HEK293 (cell line): ENCODE data around the gene TRIM7.

Source experiments
- CTCF ChIA-PET: fragments of 350-600 bp; formaldehyde crosslinking; extraction: SDS; loops from one replicate; lab custom pipeline; 2021; ENCODE audit warnings: antibody characterized with exemption; lab: Yijun Ruan, JAX
- POLR2A ChIA-PET: fragments of 300-600 bp; formaldehyde crosslinking; extraction: SDS; loops from one replicate; lab custom pipeline; 2020; ENCODE audit warnings: antibody characterized with exemption, inconsistent platforms; lab: Yijun Ruan, JAX
- H3K27ac ChIP-seq: fragments of 200-500 bp; sonication (Bioruptor generic); 2 replicates; pipeline ENCODE4 v1.5.1; 2014; ENCODE audit warnings: low read depth, low read length, control low read depth, inconsistent platforms; ENCODE audit errors: extremely low read depth
- H3K36me3 ChIP-seq, 2 experiments: fragments of 200-500 bp in 1 of 2; sonication (Bioruptor generic) in 1 of 2; 1 replicate in 1 of 2; 2 replicates in 1 of 2; pipeline ENCODE4 v1.5.1; 2014 to 2017; ENCODE audit warnings: inconsistent platforms in 2 of 2, low read length in 2 of 2; ENCODE audit not compliant: control insufficient read depth in 2 of 2, insufficient read depth in 1 of 2
- H3K4me1 ChIP-seq: fragments of 200-500 bp; sonication (Bioruptor generic); 2 replicates; pipeline ENCODE4 v1.5.1; 2014; ENCODE audit warnings: mild to moderate bottlenecking, low read length, inconsistent platforms; ENCODE audit not compliant: control insufficient read depth, insufficient read depth
- H3K4me3 ChIP-seq: 2 replicates; pipeline ENCODE4 v1.5.1; 2011; ENCODE audit warnings: low read depth, mild to moderate bottlenecking, control low read depth, low read length, moderate library complexity
- H3K9me3 ChIP-seq: fragments of 200-500 bp; sonication (Bioruptor generic); 2 replicates; pipeline ENCODE4 v1.5.1; 2014; ENCODE audit warnings: low read depth, low read length, inconsistent platforms; ENCODE audit not compliant: control insufficient read depth, insufficient read depth
- SP2 ChIP-seq: fragments of 450-650 bp; formaldehyde crosslinking; IDR thresholded peaks from 2 replicates; pipeline ENCODE4 v1.5.1; 2016; ENCODE audit warnings: missing biosample characterization, missing genetic modification characterization
- ZBTB20 ChIP-seq: fragments of 450-650 bp; formaldehyde crosslinking; IDR thresholded peaks from 2 replicates; pipeline ENCODE4 v1.5.1; 2016; ENCODE audit warnings: missing biosample characterization, missing genetic modification characterization
- ZBTB21 ChIP-seq: fragments of 450-650 bp; formaldehyde crosslinking; IDR thresholded peaks from 2 replicates; pipeline ENCODE4 v1.5.1; 2017; ENCODE audit warnings: missing biosample characterization, missing genetic modification characterization
- ZBTB49 ChIP-seq: fragments of 450-650 bp; formaldehyde crosslinking; IDR thresholded peaks from 2 replicates; pipeline ENCODE4 v1.5.1; 2016; ENCODE audit warnings: missing biosample characterization, missing genetic modification characterization, low read depth
- ZFP41 ChIP-seq: fragments of 450-650 bp; formaldehyde crosslinking; IDR thresholded peaks from 2 replicates; pipeline ENCODE4 v1.5.1; 2016; ENCODE audit warnings: missing biosample characterization, missing genetic modification characterization, borderline replicate concordance
- ZNF114 ChIP-seq: fragments of 450-650 bp; formaldehyde crosslinking; IDR thresholded peaks from 2 replicates; pipeline ENCODE4 v1.5.0; 2017; ENCODE audit warnings: missing biosample characterization, missing genetic modification characterization
- ZNF138 ChIP-seq: fragments of 450-650 bp; formaldehyde crosslinking; IDR thresholded peaks from 2 replicates; pipeline ENCODE4 v1.5.1; 2016; ENCODE audit warnings: missing biosample characterization, missing genetic modification characterization, borderline replicate concordance
- ZNF202 ChIP-seq: fragments of 450-650 bp; formaldehyde crosslinking; IDR thresholded peaks from 2 replicates; pipeline ENCODE4 v1.5.1; 2016; ENCODE audit warnings: missing biosample characterization, missing genetic modification characterization, borderline replicate concordance
- ZNF248 ChIP-seq: fragments of 450-650 bp; formaldehyde crosslinking; IDR thresholded peaks from 2 replicates; pipeline ENCODE4 v1.5.1; 2017; ENCODE audit warnings: missing biosample characterization, missing genetic modification characterization
- ZNF324 ChIP-seq: fragments of 450-650 bp; formaldehyde crosslinking; IDR thresholded peaks from 2 replicates; pipeline ENCODE4 v1.5.1; 2016; ENCODE audit warnings: missing biosample characterization, missing genetic modification characterization
- ZNF394 ChIP-seq: fragments of 450-650 bp; formaldehyde crosslinking; IDR thresholded peaks from 2 replicates; pipeline ENCODE4 v1.5.1; 2016; ENCODE audit warnings: missing biosample characterization, missing genetic modification characterization, mild to moderate bottlenecking, moderate library complexity, borderline replicate concordance
- ZNF449 ChIP-seq: fragments of 450-650 bp; formaldehyde crosslinking; IDR thresholded peaks from 2 replicates; pipeline ENCODE4 v1.5.1; 2017; ENCODE audit warnings: missing biosample characterization, mild to moderate bottlenecking, missing genetic modification characterization, moderate library complexity
- ZNF473 ChIP-seq: fragments of 450-650 bp; formaldehyde crosslinking; IDR thresholded peaks from 2 replicates; pipeline ENCODE4 v1.5.1; 2017; ENCODE audit warnings: missing biosample characterization, missing genetic modification characterization
- ZNF521 ChIP-seq: fragments of 450-650 bp; formaldehyde crosslinking; IDR thresholded peaks from 2 replicates; pipeline ENCODE4 v1.5.1; 2017; ENCODE audit warnings: missing biosample characterization, mild to moderate bottlenecking, missing genetic modification characterization
- ZNF561 ChIP-seq: fragments of 450-650 bp; IDR thresholded peaks from 2 replicates; pipeline ENCODE4 v1.5.1; 2018; ENCODE audit warnings: missing biosample characterization, missing genetic modification characterization, borderline replicate concordance
- ZNF645 ChIP-seq: fragments of 450-650 bp; formaldehyde crosslinking; IDR thresholded peaks from 2 replicates; pipeline ENCODE4; 2016; ENCODE audit warnings: missing biosample characterization, missing genetic modification characterization
- ZNF677 ChIP-seq: fragments of 450-650 bp; IDR thresholded peaks from 2 replicates; pipeline ENCODE4 v1.5.0; 2018; ENCODE audit warnings: missing biosample characterization, mild to moderate bottlenecking, missing genetic modification characterization, moderate library complexity
- ZNF704 ChIP-seq: fragments of 450-650 bp; formaldehyde crosslinking; IDR thresholded peaks from 2 replicates; pipeline ENCODE4 v1.5.1; 2016; ENCODE audit warnings: missing biosample characterization, missing genetic modification characterization
- ZNF747 ChIP-seq: fragments of 450-650 bp; formaldehyde crosslinking; IDR thresholded peaks from 2 replicates; pipeline ENCODE4 v1.5.1; 2016; ENCODE audit warnings: missing biosample characterization, missing genetic modification characterization
- ZSCAN30 ChIP-seq: fragments of 450-650 bp; IDR thresholded peaks from 2 replicates; pipeline ENCODE4 v1.5.1; 2018; ENCODE audit warnings: missing biosample characterization, mild to moderate bottlenecking, missing genetic modification characterization, moderate library complexity

The TRIM7 gene

GRCh38 chr5:181153814-181154213 lies 51.2 kb downstream of the TRIM7 start (continued):
- TF ChIP-seq ZNF394 (tag by site-specific recombination) (no peak), ZBTB49 (no peak), ZFP41 (tag by site-specific recombination) (no peak), ZNF645 (tag by site-specific recombination) (no peak), ZNF473 (no peak)

GRCh38 chr5:181152406-181152805 lies 52.6 kb downstream of the TRIM7 start:
- H3K27ac ChIP-seq, result no peak overlapping the region
- POLR2A ChIA-PET, result no interaction called here
- TF ChIP-seq ZNF248, result no peak
- no peak for TF ChIP-seq ZNF704 (tag by site-specific recombination)
- TF ChIP-seq ZNF677 (tag by site-specific recombination), result no peak
- TF ChIP-seq ZNF324 (tag by site-specific recombination), result no peak
- TF ChIP-seq ZBTB21 (tag by site-specific recombination), result no peak
- no peak for TF ChIP-seq ZNF114 (tag by site-specific recombination)
- no peak for TF ChIP-seq ZNF521
- TF ChIP-seq ZNF449 (tag by site-specific recombination), result no peak
- no peak for TF ChIP-seq SP2 (tag by site-specific recombination)
- TF ChIP-seq ZSCAN30, result no peak
- no peak for TF ChIP-seq ZNF138 (tag by site-specific recombination)
- TF ChIP-seq ZNF202 (tag by site-specific recombination), result no peak
- TF ChIP-seq ZNF747, result no peak
- no peak for TF ChIP-seq ZNF561 (tag by site-specific recombination)
- no peak for TF ChIP-seq ZBTB20 (tag by site-specific recombination)
- TF ChIP-seq, all 188 proteins: peak for 0
- CTCF ChIA-PET, result interaction anchor here (0.6 kb wide), 2 partner anchors 135 to 568 kb away, joined by 3 read pairs; no protein-coding TSS in a partner anchor
- Histone ChIP-seq H3K4me1 (no peaks in the 10 kb centered on the region), H3K9me3 (no peaks in the 10 kb centered on the region), H3K4me3 (no peak overlapping the region), H3K36me3 (no peaks in the 10 kb centered on the region)
